CD4-positive, alpha-beta memory T cell (primary cell): ENCODE data around the gene NID1. TPM values are rescaled to one million over a fixed set of nuclear protein-coding genes. Genes with fewer than 3 reads are reported as not detected.
A peak's percentile ranks its signal among the peaks of the same experiment; 100 is the strongest.

Source experiments
- CTCF ChIA-PET: fragments of 350-600 bp; sonication (Branson Sonifier 250); formaldehyde crosslinking; loops from one replicate; lab custom pipeline; 2021; ENCODE audit warnings: inconsistent platforms; ENCODE audit not compliant: partially characterized antibody; lab: Charles Lee
- POLR2A ChIA-PET: fragments of 350-600 bp; sonication (Branson Sonifier 250); formaldehyde crosslinking; loops from one replicate; lab custom pipeline; 2021; ENCODE audit not compliant: partially characterized antibody; lab: Charles Lee
- DNase-seq, 5 donors: peaks; one replicate each; pipeline versions ENCODE4 v3.0.0 to v3.0.0-alpha.2; 2020 to 2022; ENCODE audit warnings: mixed read lengths in 1 of 5
- H3K27ac ChIP-seq: one replicate; pipeline ENCODE4 v1.7.0; 2013; ENCODE audit warnings: low read depth, low read length
- H3K27me3 ChIP-seq: 2 replicates; pipeline ENCODE4 v1.7.0; 2013; ENCODE audit warnings: mild to moderate bottlenecking, low read length, moderate library complexity; ENCODE audit not compliant: insufficient read depth
- H3K36me3 ChIP-seq: 2 replicates; pipeline ENCODE4 v1.7.0; 2013; ENCODE audit warnings: mild to moderate bottlenecking, low read length, moderate library complexity; ENCODE audit not compliant: insufficient read depth
- H3K4me1 ChIP-seq: 2 replicates; pipeline ENCODE4 v1.7.0; 2013; ENCODE audit warnings: mild to moderate bottlenecking, low read length, moderate library complexity; ENCODE audit not compliant: insufficient read depth
- H3K4me3 ChIP-seq, 2 donors: one replicate each; pipeline ENCODE4 v1.7.0; 2013; ENCODE audit warnings: low read length in 2 of 2, mild to moderate bottlenecking in 1 of 2
- H3K9me3 ChIP-seq, 2 donors: one replicate each; pipeline ENCODE4 v1.7.0; 2013; ENCODE audit warnings: low read length in 2 of 2, control low read depth in 1 of 2; ENCODE audit not compliant: control insufficient read depth in 1 of 2
- H3K27ac Mint-ChIP-seq, 7 donors: one replicate each; pipeline ENCODE4 v1.8.0; 2020 to 2021; ENCODE audit warnings: mixed read lengths in 7 of 7, mild to moderate bottlenecking in 6 of 7, inconsistent platforms in 3 of 7, moderate library complexity in 3 of 7
- H3K27me3 Mint-ChIP-seq, 2 donors: one replicate each; pipeline ENCODE4 v1.8.0; 2020 to 2021; ENCODE audit warnings: mixed read lengths in 2 of 2
- H3K36me3 Mint-ChIP-seq, 2 donors: one replicate each; pipeline ENCODE4 v1.8.0; 2020 to 2021; ENCODE audit warnings: mixed read lengths in 2 of 2, inconsistent platforms in 1 of 2, mild to moderate bottlenecking in 1 of 2
- H3K4me1 Mint-ChIP-seq, 4 donors: one replicate each; pipeline ENCODE4 v1.8.0; 2020 to 2021; ENCODE audit warnings: mixed read lengths in 4 of 4, mild to moderate bottlenecking in 1 of 4
- H3K4me3 Mint-ChIP-seq, 8 donors: one replicate each; pipeline ENCODE4 v1.8.0; 2020 to 2021; ENCODE audit warnings: mixed read lengths in 8 of 8, mild to moderate bottlenecking in 7 of 8, moderate library complexity in 6 of 8, inconsistent platforms in 3 of 8
- H3K9me3 Mint-ChIP-seq, 8 donors: one replicate each; pipeline ENCODE4 v1.8.0; 2020 to 2021; ENCODE audit warnings: mixed read lengths in 8 of 8, mild to moderate bottlenecking in 5 of 8, inconsistent platforms in 3 of 8, moderate library complexity in 1 of 8
- intact Hi-C: fragments of 100-400 bp; cut with micrococcal nuclease; formaldehyde crosslinking; loops from one replicate; pipeline ENCODE4 v1.15.1; 2023
- polyA plus RNA-seq, 2 donors: library from polyadenylated mRNA; unstranded; fragments of 300-500 nt; fragmentation: Illumina TruSeq; gene quantifications; one replicate each; pipeline ENCODE4 v1.2.3, GENCODE V29; 2021
- total RNA-seq, 2 experiments: library from RNA; stranded (reverse); gene quantifications; one replicate each; pipeline ENCODE4 v1.2.3, GENCODE V29; 2021

NID1 gene
- total and polyA plus RNA-seq, 4 experiments from 2014 or later = 0.08 to 0.17 TPM; not detected in 2

- no peaks in the 10 kb centered on the region for H3K9me3 ChIP-seq
- no peaks in the 10 kb centered on the region for H3K36me3 Mint-ChIP-seq
- H3K27me3 Mint-ChIP-seq = peaks cover 2 to 3% of the 10 kb centered on the region in 2 donors
- no peak for DNase-seq
- H3K4me3 Mint-ChIP-seq = no peak overlapping the region
- no peak overlapping the region for H3K27ac ChIP-seq
- peaks cover 3% of the 10 kb centered on the region for H3K27me3 ChIP-seq
- no peak overlapping the region for H3K27ac Mint-ChIP-seq
- peaks cover 0 to 8% (median 1%) of the 10 kb centered on the region in 8 donors for H3K9me3 Mint-ChIP-seq
- ChIA-PET POLR2A (no interaction called here), CTCF (no interaction called here)
- intact Hi-C loops = no loop called here
- no peaks in the 10 kb centered on the region for H3K4me1 ChIP-seq
- H3K4me1 Mint-ChIP-seq = no peaks in the 10 kb centered on the region
- no peaks in the 10 kb centered on the region for H3K36me3 ChIP-seq
- H3K4me3 ChIP-seq = no peak overlapping the region
Observed at GRCh38 chr1:236039740-236040685, 24.9 kb downstream of the NID1 start.

DNA sequence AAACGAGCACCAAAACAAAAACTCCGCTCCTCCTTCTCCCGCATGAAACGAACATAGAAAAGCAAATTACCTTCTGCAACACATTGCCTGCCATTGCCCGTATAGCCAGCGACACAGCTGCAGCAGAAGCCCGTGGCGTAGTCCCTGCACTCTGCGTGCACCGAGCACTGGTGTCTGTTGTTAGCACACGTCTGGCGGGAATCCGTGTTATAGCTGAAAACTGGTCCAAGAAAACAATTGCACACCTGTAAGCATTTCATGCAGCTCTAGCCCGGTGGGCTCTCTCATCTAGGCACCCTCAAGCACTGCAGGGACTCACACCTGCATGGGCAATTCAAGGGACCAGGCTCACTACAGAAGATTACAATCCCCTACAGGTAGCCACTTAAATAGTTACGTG is 26.9 kb downstream of the NID1 start:
- Histone ChIP-seq H3K36me3 (no peaks in the 10 kb centered on the region), H3K4me1 (no peaks in the 10 kb centered on the region), H3K9me3 (no peaks in the 10 kb centered on the region), H3K27me3 (peaks cover 3% of the 10 kb centered on the region), H3K27ac (no peak overlapping the region), H3K4me3 (no peak overlapping the region)
- POLR2A ChIA-PET = no interaction called here
- no peaks in the 10 kb centered on the region for H3K4me1 Mint-ChIP-seq
- no peak overlapping the region for H3K27ac Mint-ChIP-seq
- DNase-seq = no peak
- H3K9me3 Mint-ChIP-seq = peaks cover 0 to 6% (median under 1%) of the 10 kb centered on the region in 8 donors
- H3K27me3 Mint-ChIP-seq = peaks cover 2 to 3% of the 10 kb centered on the region in 2 donors
- CTCF ChIA-PET = no interaction called here
- no peaks in the 10 kb centered on the region for H3K36me3 Mint-ChIP-seq
- H3K4me3 Mint-ChIP-seq = no peak overlapping the region
- intact Hi-C loops = no loop called here

DNA sequence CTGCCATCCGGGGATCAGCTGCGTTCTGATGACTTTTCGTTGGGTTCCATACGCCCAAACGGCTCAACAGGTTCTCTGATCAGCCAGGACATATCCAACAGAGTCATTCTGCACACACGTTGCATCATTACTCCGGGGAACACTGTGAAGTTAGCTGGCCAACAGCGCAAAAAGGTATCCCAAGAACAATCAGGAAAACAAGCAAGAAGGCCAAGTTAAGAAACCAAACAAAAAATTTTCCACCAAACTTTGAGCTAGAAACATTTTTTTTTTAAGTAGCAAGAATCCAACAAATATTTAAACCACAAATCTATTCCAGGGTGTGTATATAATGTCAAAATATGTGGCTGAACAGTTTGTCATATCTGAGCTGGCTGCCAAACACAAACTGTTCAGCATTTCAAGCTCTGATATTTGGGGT is 29.2 kb downstream of the NID1 start:
- no peaks in the 10 kb centered on the region for H3K9me3 ChIP-seq
- POLR2A ChIA-PET = no interaction called here
- intact Hi-C loops = no loop called here
- no peak overlapping the region for H3K4me3 Mint-ChIP-seq
- no peak for DNase-seq
- H3K9me3 Mint-ChIP-seq = no peaks in the 10 kb centered on the region
- H3K27ac ChIP-seq = no peak overlapping the region
- no peaks in the 10 kb centered on the region for H3K4me1 ChIP-seq
- no peaks in the 10 kb centered on the region for H3K27me3 Mint-ChIP-seq
- no peaks in the 10 kb centered on the region for H3K36me3 Mint-ChIP-seq
- H3K27ac Mint-ChIP-seq = no peak overlapping the region
- no peaks in the 10 kb centered on the region for H3K36me3 ChIP-seq
- peaks cover 3% of the 10 kb centered on the region for H3K27me3 ChIP-seq
- CTCF ChIA-PET = no interaction called here
- no peaks in the 10 kb centered on the region for H3K4me1 Mint-ChIP-seq
- no peak overlapping the region for H3K4me3 ChIP-seq

DNA sequence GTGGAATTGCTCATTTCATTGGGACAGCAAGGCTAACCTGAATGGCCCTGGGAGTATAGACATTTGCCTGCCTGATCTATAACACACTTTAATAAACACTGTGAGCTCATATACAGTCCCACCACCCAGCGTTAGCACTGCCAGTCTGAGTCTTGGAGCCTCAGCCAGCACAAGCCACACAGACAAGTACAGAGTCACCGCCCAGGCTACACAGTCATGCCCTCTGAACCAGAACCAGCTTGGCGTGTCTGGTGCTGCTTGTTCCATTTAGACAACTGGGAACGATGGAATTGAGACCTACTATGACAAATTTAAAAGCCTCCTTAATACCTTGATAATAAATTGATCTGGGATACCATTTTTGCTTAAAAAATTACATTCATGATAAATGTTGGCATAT is 31.6 kb downstream of the NID1 start:
- ChIA-PET POLR2A (no interaction called here), CTCF (interaction anchor here (0.6 kb wide), 1 partner anchor 58 kb away, joined by 3 read pairs; no protein-coding TSS in a partner anchor)
- H3K27me3 ChIP-seq = peaks cover 3% of the 10 kb centered on the region
- Mint-ChIP-seq H3K9me3 (no peaks in the 10 kb centered on the region), H3K27me3 (no peaks in the 10 kb centered on the region), H3K27ac (no peak overlapping the region), H3K36me3 (no peaks in the 10 kb centered on the region), H3K4me3 (no peak overlapping the region), H3K4me1 (peaks cover 0 to 1% (median 0%) of the 10 kb centered on the region in 4 donors)
- intact Hi-C loops = no loop called here
- no peaks in the 10 kb centered on the region for H3K4me1 ChIP-seq
- DNase-seq = no peak
- H3K4me3 ChIP-seq = no peak overlapping the region
- no peaks in the 10 kb centered on the region for H3K36me3 ChIP-seq
- no peaks in the 10 kb centered on the region for H3K9me3 ChIP-seq
- H3K27ac ChIP-seq = no peak overlapping the region

DNA sequence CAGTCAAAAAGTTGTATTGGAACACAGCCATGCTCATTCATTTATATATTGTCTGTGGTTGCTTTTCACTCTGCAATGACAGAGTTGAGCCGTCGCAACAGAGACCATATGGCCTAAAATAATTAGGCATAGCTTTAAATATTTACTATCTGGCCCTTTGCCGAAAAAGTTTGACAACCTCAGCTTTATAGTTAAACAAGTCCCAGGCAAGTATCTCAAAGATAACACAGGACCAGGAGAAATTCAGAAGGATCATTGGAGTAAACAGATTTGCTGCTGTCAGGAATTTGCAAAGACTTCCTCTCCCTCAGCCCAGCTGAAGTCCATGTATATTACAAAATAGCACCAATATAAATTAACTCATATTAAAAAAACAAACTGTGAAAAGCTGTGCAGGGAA is 34.4 kb downstream of the NID1 start:
- no peaks in the 10 kb centered on the region for H3K27me3 Mint-ChIP-seq
- Histone ChIP-seq H3K4me1 (peaks cover 11% of the 10 kb centered on the region), H3K27ac (no peak overlapping the region), H3K27me3 (no peaks in the 10 kb centered on the region), H3K9me3 (no peaks in the 10 kb centered on the region), H3K36me3 (no peaks in the 10 kb centered on the region), H3K4me3 (no peak overlapping the region)
- CTCF ChIA-PET = interaction anchor here (1.1 to 1.3 kb wide), 2 partner anchors 12 to 474 kb away, joined by 4 to 6 read pairs; no protein-coding TSS in a partner anchor
- no peak overlapping the region for H3K4me3 Mint-ChIP-seq
- H3K27ac Mint-ChIP-seq = no peak overlapping the region
- peaks cover 9 to 16% (median 13%) of the 10 kb centered on the region in 4 donors for H3K4me1 Mint-ChIP-seq
- no peak for DNase-seq
- POLR2A ChIA-PET = no interaction called here
- intact Hi-C loops = no loop called here
- H3K36me3 Mint-ChIP-seq = no peaks in the 10 kb centered on the region
- peaks cover 0 to 2% (median 0%) of the 10 kb centered on the region in 8 donors for H3K9me3 Mint-ChIP-seq

GRCh38 chr1:236029428-236029940 is 35.4 kb downstream of the NID1 start:
- peaks cover 9 to 16% (median 13%) of the 10 kb centered on the region in 4 donors for H3K4me1 Mint-ChIP-seq
- intact Hi-C loops = no loop called here
- H3K27me3 Mint-ChIP-seq = no peaks in the 10 kb centered on the region
- Histone ChIP-seq H3K36me3 (no peaks in the 10 kb centered on the region), H3K27ac (no peak overlapping the region), H3K4me3 (no peak overlapping the region), H3K9me3 (no peaks in the 10 kb centered on the region), H3K27me3 (no peaks in the 10 kb centered on the region), H3K4me1 (peaks cover 11% of the 10 kb centered on the region)
- no peaks in the 10 kb centered on the region for H3K36me3 Mint-ChIP-seq
- H3K4me3 Mint-ChIP-seq = no peak overlapping the region
- H3K27ac Mint-ChIP-seq = no peak overlapping the region
- POLR2A ChIA-PET = no interaction called here
- CTCF ChIA-PET = interaction anchor here (1.1 to 1.3 kb wide), 2 partner anchors 10 to 473 kb away, joined by 4 to 6 read pairs; no protein-coding TSS in a partner anchor
- no peak for DNase-seq
- peaks cover 0 to 2% (median 0%) of the 10 kb centered on the region in 8 donors for H3K9me3 Mint-ChIP-seq

- no peaks in the 10 kb centered on the region for H3K27me3 ChIP-seq
- intact Hi-C loops = no loop called here
- peaks cover 11% of the 10 kb centered on the region for H3K4me1 ChIP-seq
- H3K27ac ChIP-seq = no peak overlapping the region
- H3K9me3 ChIP-seq = no peaks in the 10 kb centered on the region
- peaks cover 0 to 4% (median 0%) of the 10 kb centered on the region in 8 donors for H3K9me3 Mint-ChIP-seq
- no peaks in the 10 kb centered on the region for H3K36me3 Mint-ChIP-seq
- ChIA-PET POLR2A (no interaction called here), CTCF (no interaction called here)
- no peaks in the 10 kb centered on the region for H3K27me3 Mint-ChIP-seq
- H3K4me3 Mint-ChIP-seq = no peak overlapping the region
- peaks cover 9 to 16% (median 13%) of the 10 kb centered on the region in 4 donors for H3K4me1 Mint-ChIP-seq
- H3K27ac Mint-ChIP-seq = peak overlapping the region in 4 of 7 donors; percentile 10 to 51 (median 44)
- DNase-seq = peak in 4 of 5 donors; percentile 3 to 17 (median 6)
- no peak overlapping the region for H3K4me3 ChIP-seq
- no peaks in the 10 kb centered on the region for H3K36me3 ChIP-seq
Observed at GRCh38 chr1:236027104-236027503, 37.8 kb downstream of the NID1 start.
